ENCODE results near the gene SLC34A1. TPM values are rescaled to one million over a fixed set of nuclear protein-coding genes. Genes with fewer than 3 reads are reported as not detected.
"Not testable (repeated sequence)": the region's sequence is repeated elsewhere in the genome, so short reads cannot be mapped to it uniquely, and the experiment has no call there.

SLC34A1 gene
- total and polyA plus RNA-seq, 8 donors = 0.10 TPM; not detected in 7

GRCh38 chr5:177372910-177373309 lies 11.3 kb upstream of the SLC34A1 start:
- H3K36me3 ChIP-seq = peaks cover 0 to 5% (median 2%) of the 10 kb centered on the region in 4 donors
- no peak overlapping the region for H3K4me3 ChIP-seq
- WGBS, 5 donors = 82 to 98% (median 87%) methylated on average over 6 of the region's 6 CpGs
- H3K9me3 ChIP-seq = no peaks in the 10 kb centered on the region
- no peak for DNase-seq
- intact Hi-C loops (cut with DNase I; ENCODE audit: low total_unique reads) = loop anchor here (10.0 kb wide), 1 partner anchor 48 kb away; no protein-coding TSS in a partner anchor
- TF ChIP-seq POLR2A (IDR thresholded peaks at IDR 0.05) (no peak), CTCF (IDR thresholded peaks at IDR 0.05) (no peak), POLR2AphosphoS5 (IDR thresholded peaks at IDR 0.05) (no peak), EP300 (IDR thresholded peaks at IDR 0.05) (no peak)
- no peaks in the 10 kb centered on the region for H3K27me3 ChIP-seq
- peak overlapping the region in 2 of 5 donors; percentile 51 to 74 for H3K27ac ChIP-seq
- H3K4me1 ChIP-seq = peaks cover 24 to 48% (median 39%) of the 10 kb centered on the region in 4 donors

- peaks cover 0 to 5% (median 0%) of the 10 kb centered on the region in 4 donors for H3K36me3 ChIP-seq
- no peak overlapping the region for H3K4me3 ChIP-seq
- no peaks in the 10 kb centered on the region for H3K9me3 ChIP-seq
- no peak for DNase-seq
- TF ChIP-seq POLR2A (IDR thresholded peaks at IDR 0.05) (no peak), POLR2AphosphoS5 (IDR thresholded peaks at IDR 0.05) (no peak), CTCF (IDR thresholded peaks at IDR 0.05) (no peak), EP300 (IDR thresholded peaks at IDR 0.05) (no peak)
- no peak overlapping the region for H3K27ac ChIP-seq
- intact Hi-C loops (cut with DNase I; ENCODE audit: low total_unique reads) = loop anchor here (10.0 kb wide), 1 partner anchor 49 kb away; no protein-coding TSS in a partner anchor
- WGBS, 5 donors = 58 to 59% (median 58%) methylated on average over 6 of the region's 6 CpGs
- H3K4me1 ChIP-seq = peaks cover 24 to 43% (median 36%) of the 10 kb centered on the region in 4 donors
- no peaks in the 10 kb centered on the region for H3K27me3 ChIP-seq
These were observed 10.4 kb upstream of the SLC34A1 start for GRCh38 chr5:177373806-177374205.

- intact Hi-C loops (cut with DNase I; ENCODE audit: low total_unique reads) = loop anchor here (10.0 kb wide), 1 partner anchor 49 kb away; no protein-coding TSS in a partner anchor
- Histone ChIP-seq H3K27ac (no peak overlapping the region), H3K9me3 (no peaks in the 10 kb centered on the region), H3K27me3 (no peaks in the 10 kb centered on the region), H3K4me3 (no peak overlapping the region), H3K4me1 (peaks cover 28 to 45% (median 36%) of the 10 kb centered on the region in 4 donors), H3K36me3 (peaks cover 0 to 5% (median 0%) of the 10 kb centered on the region in 4 donors)
- DNase-seq = no peak
- WGBS, 5 donors = 61 to 82% (median 73%) methylated on average over 5 of the region's 5 CpGs
- TF ChIP-seq POLR2A (IDR thresholded peaks at IDR 0.05) (no peak), CTCF (IDR thresholded peaks at IDR 0.05) (no peak), POLR2AphosphoS5 (IDR thresholded peaks at IDR 0.05) (no peak), EP300 (IDR thresholded peaks at IDR 0.05) (no peak)
These were observed 10.0 kb upstream of the SLC34A1 start for GRCh38 chr5:177374211-177374610.

GRCh38 chr5:177375516-177375915 lies 8.7 kb upstream of the SLC34A1 start:
- not testable (repeated sequence) for H3K4me3 ChIP-seq, DNase-seq, H3K27ac ChIP-seq, H3K36me3 ChIP-seq, H3K9me3 ChIP-seq, H3K27me3 ChIP-seq
- H3K4me1 ChIP-seq = peaks cover 20 to 36% (median 27%) of the 10 kb centered on the region in 4 donors
- WGBS, 5 donors = 69 to 79% (median 75%) methylated on average over 3 to 5 of the region's 5 CpGs
- intact Hi-C loops (cut with DNase I; ENCODE audit: low total_unique reads) = loop anchor here (10.0 kb wide), 1 partner anchor 51 kb away; no protein-coding TSS in a partner anchor

GRCh38 chr5:177376107-177376506 lies 8.1 kb upstream of the SLC34A1 start:
- intact Hi-C loops (cut with DNase I; ENCODE audit: low total_unique reads) = loop anchor here (10.0 kb wide), 1 partner anchor 51 kb away; no protein-coding TSS in a partner anchor
- DNase-seq = no peak
- H3K9me3 ChIP-seq = no peaks in the 10 kb centered on the region
- no peaks in the 10 kb centered on the region for H3K27me3 ChIP-seq
- H3K4me1 ChIP-seq = peaks cover 18 to 32% (median 24%) of the 10 kb centered on the region in 4 donors
- no peak overlapping the region for H3K4me3 ChIP-seq
- H3K27ac ChIP-seq = no peak overlapping the region
- WGBS, 5 donors = 53 to 72% (median 62%) methylated on average over 11 of the region's 11 CpGs
- peaks cover 0 to 5% (median 0%) of the 10 kb centered on the region in 4 donors for H3K36me3 ChIP-seq
- TF ChIP-seq POLR2AphosphoS5 (IDR thresholded peaks at IDR 0.05) (no peak), EP300 (IDR thresholded peaks at IDR 0.05) (no peak), POLR2A (IDR thresholded peaks at IDR 0.05) (no peak), CTCF (IDR thresholded peaks at IDR 0.05) (no peak)

All from stomach (tissue), 9 donors.